AG09319 (cell line): ENCODE data around the gene RCBTB2.

Source experiments
- DNase-seq: peaks from one replicate; pipeline ENCODE4 v3.0.0-alpha.2; 2010; ENCODE audit warnings: low read depth; ENCODE audit errors: extremely low read depth
- CTCF ChIP-seq: IDR thresholded peaks from 2 replicates; pipeline ENCODE4 v1.5.1; 2011; ENCODE audit warnings: low read depth, mild to moderate bottlenecking, inconsistent platforms, low read length, moderate library complexity

The RCBTB2 gene

DNA sequence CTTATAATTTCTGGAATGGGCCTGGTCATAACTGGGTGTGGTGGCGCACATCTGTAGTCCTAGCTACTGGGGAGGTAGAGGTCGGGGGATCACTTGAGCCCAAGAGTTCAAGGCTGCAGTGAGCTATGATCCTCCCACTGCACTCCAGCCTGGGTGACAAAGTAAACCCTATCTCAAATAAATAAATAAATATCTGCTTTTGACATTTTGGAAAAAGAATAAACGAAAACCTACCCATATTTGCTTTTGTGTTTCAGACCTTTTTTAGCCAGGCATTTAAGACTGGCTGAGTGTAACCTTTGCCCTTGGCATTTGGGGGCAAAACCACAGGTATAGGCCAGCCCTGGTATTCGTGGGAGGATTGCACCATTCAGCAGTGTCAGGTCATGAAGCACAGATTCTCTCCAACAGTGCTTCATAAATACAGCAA lies 14.8 kb upstream of the RCBTB2 start:
- no peak for TF ChIP-seq CTCF
- no peak for DNase-seq

DNA sequence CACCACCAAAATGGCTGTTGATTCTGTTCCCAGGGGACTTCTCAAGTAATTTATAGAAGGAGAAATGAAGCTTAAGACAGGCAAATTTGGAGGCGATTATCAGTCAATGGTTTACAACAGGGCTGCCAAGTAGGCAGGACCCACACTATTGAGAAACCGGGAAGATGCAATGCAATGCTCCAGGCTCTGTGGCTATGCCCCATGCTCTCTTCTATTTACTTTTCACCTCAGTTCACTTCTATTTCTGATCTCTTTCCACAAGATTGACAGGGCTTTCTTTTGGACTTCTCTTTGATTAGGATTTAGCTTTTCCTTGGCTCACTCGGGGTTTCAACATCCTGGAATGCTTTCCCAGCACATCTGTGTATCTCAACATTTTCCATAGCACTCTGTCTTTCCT lies 12.7 kb upstream of the RCBTB2 start:
- TF ChIP-seq CTCF, result no peak
- no peak for DNase-seq

- DNase-seq, result no peak
- no peak; the same call in 1 of the 2 replicates for TF ChIP-seq CTCF
Observed at GRCh38 chr13:48542581-48543341, 9.9 kb upstream of the RCBTB2 start.

DNA sequence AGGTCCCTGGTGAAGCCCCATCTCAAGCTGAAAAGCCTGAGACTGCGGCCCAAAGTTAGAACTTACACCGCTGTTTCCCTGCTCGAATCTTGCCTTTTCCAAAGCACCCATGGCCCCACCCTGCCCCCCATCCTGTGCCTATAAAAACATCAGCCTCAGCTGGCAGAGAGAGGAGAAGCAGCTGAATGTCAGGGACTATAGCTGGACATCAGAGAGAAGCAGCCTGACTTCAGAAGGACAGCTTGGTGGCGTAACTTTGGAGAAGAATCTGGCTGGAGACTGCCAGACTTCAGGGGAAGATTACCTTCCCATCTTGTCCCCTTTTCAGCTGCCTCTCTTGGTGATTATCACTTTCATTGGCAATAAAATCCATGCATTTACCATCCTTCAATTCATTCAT lies 9.3 kb upstream of the RCBTB2 start:
- TF ChIP-seq CTCF, result no peak
- no peak for DNase-seq

DNA sequence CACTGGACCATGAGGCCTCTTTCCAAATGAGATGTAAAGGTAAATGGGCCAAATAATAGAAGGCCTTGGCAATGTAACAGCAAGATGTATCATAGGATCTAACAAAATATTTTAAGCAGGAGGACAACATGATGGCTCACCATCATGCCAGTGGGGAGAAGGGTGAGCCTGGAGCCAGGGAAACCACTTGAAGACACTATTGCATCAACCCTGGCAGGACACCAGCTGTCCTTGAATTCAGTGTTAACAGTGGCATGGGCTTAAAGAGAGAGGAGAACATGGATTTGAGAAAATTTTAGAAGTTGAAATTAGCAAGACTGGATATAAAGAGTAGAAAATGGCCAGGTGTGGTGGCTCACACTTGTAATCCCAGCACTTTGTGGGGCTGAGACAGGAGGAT lies 6.7 kb upstream of the RCBTB2 start:
- TF ChIP-seq CTCF, result no peak
- no peak for DNase-seq

DNA sequence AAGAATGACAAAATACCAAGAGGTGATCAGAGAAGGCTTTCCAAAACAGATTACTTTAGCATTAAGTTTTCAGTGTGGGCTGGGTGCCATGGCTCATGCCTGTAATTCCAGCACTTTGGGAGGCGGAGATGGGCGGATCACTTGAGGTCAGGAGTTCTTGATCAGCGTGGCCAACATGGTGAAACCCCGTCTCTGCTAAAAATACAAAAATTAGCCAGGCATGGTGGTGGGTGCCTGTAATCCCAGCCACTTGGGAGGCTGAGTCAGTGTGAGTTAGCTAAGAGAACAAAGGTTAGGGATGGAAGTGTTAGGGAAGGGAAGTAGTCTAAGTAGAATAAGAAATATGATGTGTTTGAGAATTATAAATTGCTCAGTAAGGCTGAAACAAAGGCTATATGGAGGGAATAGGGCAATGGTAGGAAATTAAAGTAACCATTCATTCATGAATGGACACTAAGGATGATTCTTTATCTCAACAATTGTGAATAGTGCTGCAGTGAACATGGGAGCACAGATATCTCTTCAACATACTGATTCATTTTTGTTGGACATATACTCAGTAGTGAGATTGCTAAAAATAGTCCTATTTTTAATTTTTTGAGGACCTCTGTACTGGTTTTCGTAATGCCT lies 3.9 kb upstream of the RCBTB2 start:
- no peak for DNase-seq
- TF ChIP-seq CTCF, result no peak

GRCh38 chr13:48535766-48536165 lies 2.9 kb upstream of the RCBTB2 start:
- no peak for TF ChIP-seq CTCF
- DNase-seq, result no peak
